Body of pancreas (tissue), 4 donors: ENCODE results near the gene PNPLA7. TPM values are rescaled to one million over a fixed set of nuclear protein-coding genes. Genes with fewer than 3 reads are reported as not detected.
"Not testable (repeated sequence)": the region's sequence is repeated elsewhere in the genome, so short reads cannot be mapped to it uniquely, and the experiment has no call there.

Experiments
- ATAC-seq: fragments of 150-250 bp; one replicate; pipeline ENCODE4 v1.9.1; 2016
- DNase-seq, 4 donors: peaks; one replicate each; pipeline ENCODE4 v3.0.0-alpha.2; 2019
- H3K27ac ChIP-seq, 4 donors: fragments of 200-600 bp; sonication (generic); 1 replicate in 3 of 4; 2 replicates in 1 of 4; pipeline versions ENCODE4 v1.5.1 to v1.6.1; 2016 to 2019; ENCODE audit warnings: mild to moderate bottlenecking in 1 of 4, mixed read lengths in 1 of 4, moderate library complexity in 1 of 4
- H3K27me3 ChIP-seq, 2 donors: fragments of 200-600 bp; sonication (generic); one replicate each; pipeline ENCODE4 v1.6.0; 2016; ENCODE audit warnings: mild to moderate bottlenecking in 1 of 2
- H3K36me3 ChIP-seq, 2 donors: fragments of 200-600 bp; sonication (generic); replicated peaks in 1 of 2; 2 replicates each; pipeline ENCODE4 v1.5.1; 2016; ENCODE audit warnings: low read depth in 2 of 2; ENCODE audit not compliant: insufficient read depth in 1 of 2
- H3K4me1 ChIP-seq: fragments of 200-600 bp; sonication (generic); one replicate; pipeline ENCODE4 v1.6.0; 2016
- H3K4me3 ChIP-seq, 2 donors: fragments of 200-600 bp; sonication (generic); 1 replicate in 1 of 2; 2 replicates in 1 of 2; pipeline ENCODE4 v1.5.1; 2016 to 2019
- H3K9me3 ChIP-seq, 3 donors: fragments of 200-600 bp; sonication (generic); 1 replicate in 2 of 3; 2 replicates in 1 of 3; pipeline ENCODE4 v1.5.1; 2016
- POLR2A ChIP-seq, 3 donors: fragments of 450-650 bp; IDR thresholded peaks; one replicate each; pipeline ENCODE4 v1.6.1; 2016; ENCODE audit warnings: antibody characterized with exemption in 3 of 3, mild to moderate bottlenecking in 2 of 3
- WGBS, 2 donors: methylation state at CpG; one replicate each; pipeline ENCODE4 v1.1.5; 2017; 5-methylcytosine and 5-hydroxymethylcytosine counted together
- intact Hi-C: fragments of 100-400 bp; cut with DNase I; formaldehyde crosslinking; loops from one replicate; pipeline ENCODE4 v1.15.1; 2023
- total RNA-seq, 2 donors: library from RNA; depleted of rRNA; stranded (reverse); fragments of >200 nt; gene quantifications; one replicate each; pipeline ENCODE4 v1.1.0, GENCODE V29; 2016
- TF ChIP-seq, protein P1 (sequence below), 7 experiments: fragments of 450-650 bp in 4 of 7; fragments of 200-600 bp in 3 of 7; sonication (generic) in 3 of 7; IDR thresholded peaks; one replicate each; pipeline ENCODE4 v1.5.1; 2016 to 2019; ENCODE audit warnings: antibody characterized with exemption in 7 of 7

The PNPLA7 gene
- total RNA-seq, 2 donors from 2014 or later: 16.1 to 27.7 TPM

DNA sequence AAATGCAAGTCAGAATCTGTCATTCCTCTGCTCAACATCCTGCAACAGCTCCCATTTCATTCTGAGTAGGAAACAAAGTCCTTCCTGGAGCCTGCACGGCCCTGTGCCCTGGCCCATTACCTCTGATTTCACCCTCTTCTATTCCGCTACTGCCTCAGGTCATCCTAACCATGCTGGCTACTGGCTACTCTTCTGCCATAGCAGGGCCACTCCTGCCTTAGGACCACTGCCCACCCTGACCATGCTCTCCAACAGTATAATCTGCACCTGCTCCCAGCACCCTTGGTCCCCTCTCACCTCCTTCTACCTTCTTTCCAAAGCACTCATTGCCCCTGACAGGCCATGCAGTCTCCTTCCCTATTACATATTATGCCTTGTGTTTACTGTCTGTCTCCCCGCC, 20.4 kb upstream of the PNPLA7 start:
- intact Hi-C loops: no loop called here
- TF ChIP-seq POLR2A (IDR thresholded peaks at IDR 0.05): no peak
- TF ChIP-seq, protein P1, sequence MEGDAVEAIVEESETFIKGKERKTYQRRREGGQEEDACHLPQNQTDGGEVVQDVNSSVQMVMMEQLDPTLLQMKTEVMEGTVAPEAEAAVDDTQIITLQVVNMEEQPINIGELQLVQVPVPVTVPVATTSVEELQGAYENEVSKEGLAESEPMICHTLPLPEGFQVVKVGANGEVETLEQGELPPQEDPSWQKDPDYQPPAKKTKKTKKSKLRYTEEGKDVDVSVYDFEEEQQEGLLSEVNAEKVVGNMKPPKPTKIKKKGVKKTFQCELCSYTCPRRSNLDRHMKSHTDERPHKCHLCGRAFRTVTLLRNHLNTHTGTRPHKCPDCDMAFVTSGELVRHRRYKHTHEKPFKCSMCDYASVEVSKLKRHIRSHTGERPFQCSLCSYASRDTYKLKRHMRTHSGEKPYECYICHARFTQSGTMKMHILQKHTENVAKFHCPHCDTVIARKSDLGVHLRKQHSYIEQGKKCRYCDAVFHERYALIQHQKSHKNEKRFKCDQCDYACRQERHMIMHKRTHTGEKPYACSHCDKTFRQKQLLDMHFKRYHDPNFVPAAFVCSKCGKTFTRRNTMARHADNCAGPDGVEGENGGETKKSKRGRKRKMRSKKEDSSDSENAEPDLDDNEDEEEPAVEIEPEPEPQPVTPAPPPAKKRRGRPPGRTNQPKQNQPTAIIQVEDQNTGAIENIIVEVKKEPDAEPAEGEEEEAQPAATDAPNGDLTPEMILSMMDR (IDR thresholded peaks at IDR 0.05): no peak
- Histone ChIP-seq H3K4me3 (no peak overlapping the region), H3K4me1 (no peaks in the 10 kb centered on the region), H3K9me3 (no peaks in the 10 kb centered on the region), H3K27ac (no peak overlapping the region), H3K27me3 (no peaks in the 10 kb centered on the region), H3K36me3 (peaks cover 7 to 15% of the 10 kb centered on the region in 2 donors)
- no peak for DNase-seq
- 95 to 97% methylated on average over 3 of the region's 3 CpGs for WGBS, 2 donors
- no peak for ATAC-seq

DNA sequence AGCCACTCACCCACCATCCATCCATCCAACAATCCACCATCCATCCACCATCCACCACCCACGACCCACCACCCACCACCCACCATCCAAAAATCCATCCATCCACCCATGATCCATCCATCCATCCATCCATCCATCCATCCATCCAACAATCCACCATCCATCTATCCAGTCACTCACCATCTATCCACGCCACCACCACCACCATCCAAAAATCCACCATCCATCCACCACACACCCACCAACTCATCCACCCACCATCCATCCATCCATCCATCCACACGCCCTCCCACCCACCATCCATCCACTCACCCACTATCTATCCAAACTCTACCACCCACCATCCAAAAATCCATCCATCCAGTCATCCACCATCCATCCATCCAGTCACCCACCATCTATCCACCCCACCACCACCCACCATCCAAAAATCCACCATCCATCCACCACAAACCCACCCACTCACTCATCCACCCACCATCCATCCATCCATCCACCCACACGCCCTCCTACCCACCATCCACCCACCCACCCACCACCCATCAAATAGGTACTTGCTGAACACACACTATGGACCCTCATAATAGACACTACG, 19.5 kb upstream of the PNPLA7 start:
- Histone ChIP-seq H3K36me3 (peaks cover 7 to 13% of the 10 kb centered on the region in 2 donors), H3K4me3 (no peak overlapping the region), H3K9me3 (no peaks in the 10 kb centered on the region), H3K27me3 (no peaks in the 10 kb centered on the region), H3K27ac (no peak overlapping the region), H3K4me1 (no peaks in the 10 kb centered on the region)
- 85 to 93% methylated on average over 5 of the region's 5 CpGs for WGBS, 2 donors
- DNase-seq (no peak), ATAC-seq (no peak)
- intact Hi-C loops: no loop called here
- TF ChIP-seq, protein P1 (IDR thresholded peaks at IDR 0.05): no peak
- no peak for TF ChIP-seq POLR2A (IDR thresholded peaks at IDR 0.05)

GRCh38 chr9:137568445-137568844, 18.2 kb upstream of the PNPLA7 start:
- H3K4me3 ChIP-seq, intact Hi-C loops, H3K27me3 ChIP-seq, DNase-seq, H3K27ac ChIP-seq, H3K9me3 ChIP-seq, ATAC-seq, H3K4me1 ChIP-seq: not testable (repeated sequence)
- H3K36me3 ChIP-seq: peaks cover 16 to 18% of the 10 kb centered on the region in 2 donors
- WGBS, 2 donors: 94 to 98% methylated on average over 4 to 5 of the region's 5 CpGs

DNA sequence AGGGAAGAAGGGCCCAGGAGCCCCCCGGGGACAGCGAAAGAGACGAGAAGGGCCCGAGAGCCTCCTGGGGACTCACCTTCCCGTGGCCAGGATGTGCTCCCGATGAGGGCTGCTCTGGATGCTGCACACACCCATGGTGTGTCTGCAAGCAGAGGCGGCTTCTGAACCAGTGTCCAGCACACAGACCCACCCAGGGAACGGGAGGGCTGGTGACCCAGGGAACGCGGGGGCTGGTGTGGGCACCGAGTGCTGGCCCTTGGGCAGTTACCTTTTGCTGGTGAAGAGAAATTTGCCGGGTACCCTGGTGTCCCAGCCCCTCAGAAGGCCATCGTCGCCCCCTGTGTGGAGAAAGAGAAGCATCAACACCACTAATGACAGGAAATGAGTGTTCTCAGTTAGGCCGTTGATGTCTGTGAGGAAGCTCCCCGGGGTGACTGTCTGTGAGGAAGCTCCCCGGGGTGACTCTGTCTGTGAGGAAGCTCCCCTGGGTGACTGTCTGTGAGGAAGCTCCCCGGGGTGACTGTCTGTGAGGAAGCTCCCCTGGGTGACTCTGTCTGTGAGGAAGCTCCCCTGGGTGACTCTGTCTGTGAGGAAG, 14.7 kb upstream of the PNPLA7 start:
- DNase-seq (no peak), ATAC-seq (no peak)
- no peaks in the 10 kb centered on the region for H3K9me3 ChIP-seq
- WGBS, 2 donors: 84 to 87% methylated on average over 11 to 16 of the region's 18 CpGs
- H3K27me3 ChIP-seq: no peaks in the 10 kb centered on the region
- TF ChIP-seq POLR2A (IDR thresholded peaks at IDR 0.05): no peak
- TF ChIP-seq, protein P1 (IDR thresholded peaks at IDR 0.05): no peak
- H3K4me3 ChIP-seq: no peak overlapping the region
- intact Hi-C loops: no loop called here
- no peak overlapping the region for H3K27ac ChIP-seq
- H3K4me1 ChIP-seq: peaks cover 5% of the 10 kb centered on the region
- H3K36me3 ChIP-seq: peaks cover 14% of the 10 kb centered on the region in 2 donors

- intact Hi-C loops: no loop called here
- Histone ChIP-seq H3K27me3 (no peaks in the 10 kb centered on the region), H3K4me1 (peaks cover 5% of the 10 kb centered on the region), H3K27ac (no peak overlapping the region), H3K9me3 (no peaks in the 10 kb centered on the region), H3K4me3 (no peak overlapping the region), H3K36me3 (peaks cover 14% of the 10 kb centered on the region in 2 donors)
- ATAC-seq (no peak), DNase-seq (no peak)
- WGBS, 2 donors: 86 to 90% methylated on average over 9 to 10 of the region's 10 CpGs
- TF ChIP-seq, protein P1 (IDR thresholded peaks at IDR 0.05): no peak
- no peak for TF ChIP-seq POLR2A (IDR thresholded peaks at IDR 0.05)
Measured at GRCh38 chr9:137564134-137564533, 13.9 kb upstream of the PNPLA7 start.
